ENCODE results near the gene TCF4. TPM values are rescaled to one million over a fixed set of nuclear protein-coding genes. Genes with fewer than 3 reads are reported as not detected.
A peak's percentile ranks its signal among the peaks of the same experiment; 100 is the strongest.

TCF4 gene
- total RNA-seq, 8 experiments from 2014 or later: 21.1 to 102 (median 47.2) TPM

DNA sequence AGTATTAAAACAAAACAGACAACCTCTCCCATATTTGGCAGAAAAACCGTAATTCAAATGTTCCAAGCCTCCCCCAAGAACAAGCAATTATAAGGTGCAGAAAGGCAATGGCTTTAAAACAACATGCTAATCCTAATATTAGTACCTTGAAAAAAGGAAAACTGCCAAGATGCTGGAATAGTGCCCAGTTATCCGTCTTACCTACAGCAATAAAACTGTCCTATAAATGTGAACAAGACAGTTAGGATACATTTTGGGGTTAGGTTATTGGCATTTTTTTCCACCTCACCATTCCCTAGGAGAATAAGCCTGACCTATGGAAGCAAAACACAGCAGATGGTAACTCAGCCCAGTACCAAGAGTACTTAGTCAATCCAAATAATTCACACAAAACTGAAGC, 83.2 kb downstream of the TCF4 start:
- H3K4me1 ChIP-seq (replicated peaks in 1 of 2): peaks cover 14 to 33% of the 10 kb centered on the region in 2 donors
- no peak for ATAC-seq (replicated peaks in 6 of 8)
- in situ Hi-C loops (cut with MboI; ENCODE audit: low pct_unique_long_range_greater_than_20kb in 2 of 9, low sequenced_read_pairs in 9 of 9, unreplicated experiment in 9 of 9): no loop called here

DNA sequence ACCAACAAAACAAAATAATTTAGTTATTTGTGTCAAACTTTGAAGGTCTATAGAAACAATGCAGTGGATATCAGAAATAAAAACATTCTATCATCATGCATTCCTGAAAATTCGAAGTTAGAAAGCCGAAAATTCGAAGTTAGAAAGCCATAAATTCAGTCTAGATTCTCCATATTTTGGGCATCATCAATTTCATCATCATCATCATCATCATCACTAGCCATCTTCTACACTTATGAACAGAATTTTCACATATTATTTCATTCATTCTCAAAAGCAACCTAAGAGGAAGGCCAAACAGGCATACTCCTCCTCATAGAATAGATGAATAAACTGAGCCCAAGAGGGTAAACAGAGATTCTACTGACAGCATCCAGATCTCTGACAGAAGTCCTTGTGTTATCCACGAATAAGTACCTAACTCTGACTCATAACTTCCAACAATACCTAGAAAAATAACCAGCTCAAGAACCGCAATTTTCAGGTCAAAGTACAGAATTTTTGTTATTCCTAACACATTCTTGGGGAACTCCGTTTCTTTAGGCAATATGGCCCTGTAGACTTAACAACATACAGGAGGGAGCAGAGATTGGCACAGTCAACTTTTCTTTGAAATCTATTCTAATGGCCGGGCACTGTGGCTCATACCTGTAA, 84.7 kb downstream of the TCF4 start:
- no peak overlapping the region for H3K27ac ChIP-seq
- ATAC-seq (replicated peaks in 6 of 8): no peak

More for the DNA sequence above, 83.2 kb downstream of the TCF4 start:
- no peak overlapping the region for H3K27ac ChIP-seq
- no peak overlapping the region for H3K4me3 ChIP-seq
- WGBS, 10 experiments: 83 to 100% (median 100%) methylated on average over 1 to 2 of the region's 2 CpGs; no CpG with 5 or more reads in 2 of the 10 experiments

GRCh38 chr18:55501982-55502710, 85.8 kb downstream of the TCF4 start:
- peak in 2 of 8 experiments; percentile 20 to 31 for ATAC-seq (replicated peaks in 6 of 8)
- Histone ChIP-seq H3K27ac (no peak overlapping the region), H3K4me3 (no peak overlapping the region), H3K4me1 (replicated peaks in 1 of 2) (peaks cover 14 to 30% of the 10 kb centered on the region in 2 donors)
- in situ Hi-C loops (cut with MboI; ENCODE audit: low pct_unique_long_range_greater_than_20kb in 2 of 9, low sequenced_read_pairs in 9 of 9, unreplicated experiment in 9 of 9): no loop called here
- 21 to 93% (median 55%) methylated on average over 1 to 2 of the region's 2 CpGs; no CpG with 5 or more reads in 1 of the 10 experiments for WGBS, 10 experiments

More for the DNA sequence above, 84.7 kb downstream of the TCF4 start:
- in situ Hi-C loops (cut with MboI; ENCODE audit: low pct_unique_long_range_greater_than_20kb in 2 of 9, low sequenced_read_pairs in 9 of 9, unreplicated experiment in 9 of 9): no loop called here
- H3K4me3 ChIP-seq: no peak overlapping the region
- peaks cover 14 to 30% of the 10 kb centered on the region in 2 donors for H3K4me1 ChIP-seq (replicated peaks in 1 of 2)
- WGBS, 10 experiments: 71 to 100% (median 94%) methylated on average over 3 to 7 of the region's 7 CpGs

GRCh38 chr18:55501579-55501978, 86.4 kb downstream of the TCF4 start:
- in situ Hi-C loops (cut with MboI; ENCODE audit: low pct_unique_long_range_greater_than_20kb in 2 of 9, low sequenced_read_pairs in 9 of 9, unreplicated experiment in 9 of 9): no loop called here
- no peak overlapping the region for H3K27ac ChIP-seq
- H3K4me3 ChIP-seq: peak overlapping the region in 1 of 5 donors; percentile 13
- ATAC-seq (replicated peaks in 6 of 8): peak in 1 of 8 experiments; percentile 36
- peaks cover 14 to 30% of the 10 kb centered on the region in 2 donors for H3K4me1 ChIP-seq (replicated peaks in 1 of 2)
- 0 to 74% (median 12%) methylated on average over 1 to 3 of the region's 3 CpGs; no CpG with 5 or more reads in 2 of the 10 experiments for WGBS, 10 experiments

DNA sequence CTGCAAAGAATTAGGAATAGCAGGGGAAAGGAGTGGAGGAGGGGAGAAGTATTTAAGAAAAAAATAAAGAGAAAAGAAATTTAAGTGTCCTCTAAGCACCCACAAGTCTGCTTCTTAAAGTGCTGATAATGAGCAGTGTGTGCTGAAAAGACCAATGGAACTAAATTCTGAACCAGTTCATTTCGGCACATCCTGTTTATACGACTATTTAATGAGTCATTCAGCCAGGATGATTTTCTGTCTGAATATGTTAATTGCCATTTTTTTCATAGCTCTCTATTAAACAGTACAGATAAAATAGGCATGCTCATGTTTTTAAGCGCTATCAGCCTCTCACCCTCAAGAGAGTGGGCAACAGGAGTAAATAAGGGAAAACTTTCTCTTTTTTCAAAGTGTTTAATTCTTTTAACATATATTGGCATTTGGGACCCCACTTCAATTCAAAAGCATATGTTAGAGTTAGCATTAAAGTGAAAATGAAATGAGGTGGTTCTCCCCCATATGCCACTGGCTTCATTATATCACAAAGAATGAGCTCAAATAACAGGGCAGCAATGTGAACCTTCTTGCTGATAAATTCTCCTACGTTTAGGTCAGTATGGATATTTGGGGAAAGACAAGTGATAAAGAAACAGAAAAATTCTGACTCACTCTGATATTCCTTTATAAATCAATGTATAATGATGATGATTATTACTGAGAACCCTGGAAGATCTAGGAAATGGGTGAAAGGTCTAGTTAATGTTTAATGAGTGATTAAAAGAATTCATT, 87.5 kb downstream of the TCF4 start:
- in situ Hi-C loops (cut with MboI; ENCODE audit: low pct_unique_long_range_greater_than_20kb in 2 of 9, low sequenced_read_pairs in 9 of 9, unreplicated experiment in 9 of 9): no loop called here
- Histone ChIP-seq H3K4me3 (no peak overlapping the region), H3K4me1 (replicated peaks in 1 of 2) (peaks cover 14 to 30% of the 10 kb centered on the region in 2 donors), H3K27ac (no peak overlapping the region)
- ATAC-seq (replicated peaks in 6 of 8): peak in 5 of 8 experiments; percentile 11 to 95 (median 86)
- WGBS, 10 experiments: 0 to 100% (median 47%) methylated on average over 1 to 4 of the region's 4 CpGs; no CpG with 5 or more reads in 1 of the 10 experiments

- 90 to 100% (median 100%) methylated on average over 1 to 2 of the region's 3 CpGs; no CpG with 5 or more reads in 6 of the 10 experiments for WGBS, 10 experiments
- no peak for ATAC-seq (replicated peaks in 6 of 8)
- H3K27ac ChIP-seq: no peak overlapping the region
- in situ Hi-C loops (cut with MboI; ENCODE audit: low pct_unique_long_range_greater_than_20kb in 2 of 9, low sequenced_read_pairs in 9 of 9, unreplicated experiment in 9 of 9): no loop called here
- H3K4me3 ChIP-seq: no peak overlapping the region
- H3K4me1 ChIP-seq (replicated peaks in 1 of 2): peaks cover 19 to 36% of the 10 kb centered on the region in 2 donors
Measured at GRCh38 chr18:55499526-55499925, 88.5 kb downstream of the TCF4 start.

GRCh38 chr18:55497825-55498403, 90.1 kb downstream of the TCF4 start:
- WGBS, 10 experiments: 65 to 100% (median 81%) methylated on average over 1 to 5 of the region's 5 CpGs; no CpG with 5 or more reads in 2 of the 10 experiments
- in situ Hi-C loops (cut with MboI; ENCODE audit: low pct_unique_long_range_greater_than_20kb in 2 of 9, low sequenced_read_pairs in 9 of 9, unreplicated experiment in 9 of 9): no loop called here
- H3K4me3 ChIP-seq: no peak overlapping the region
- H3K4me1 ChIP-seq (replicated peaks in 1 of 2): peaks cover 27 to 46% of the 10 kb centered on the region in 2 donors
- ATAC-seq (replicated peaks in 6 of 8): no peak
- no peak overlapping the region for H3K27ac ChIP-seq

DNA sequence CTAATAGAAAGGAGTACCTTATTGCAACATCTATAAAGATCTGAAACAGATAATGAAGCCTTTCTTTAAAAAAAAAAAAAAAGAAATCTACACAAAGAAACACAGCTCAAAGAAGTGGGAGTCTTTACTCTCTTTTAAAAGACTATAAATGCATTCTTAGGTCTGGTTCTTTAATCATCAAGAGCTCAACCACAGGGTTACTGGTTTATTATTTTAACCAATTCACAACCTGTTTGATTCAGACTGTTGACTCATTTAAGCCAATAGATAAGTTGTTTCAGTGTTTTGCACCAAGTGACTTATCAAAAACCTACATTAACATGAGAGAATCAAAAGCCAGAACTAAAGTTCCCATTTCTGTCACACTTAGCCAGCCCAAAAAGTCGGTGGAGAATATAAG, 93.1 kb downstream of the TCF4 start:
- in situ Hi-C loops (cut with MboI; ENCODE audit: low pct_unique_long_range_greater_than_20kb in 2 of 9, low sequenced_read_pairs in 9 of 9, unreplicated experiment in 9 of 9): no loop called here
- H3K4me1 ChIP-seq (replicated peaks in 1 of 2): peaks cover 15 to 16% of the 10 kb centered on the region in 2 donors
- WGBS, 10 experiments: 20 to 100% (median 79%) methylated on average over 1 of the region's 1 CpG
- H3K4me3 ChIP-seq: no peak overlapping the region
- no peak overlapping the region for H3K27ac ChIP-seq
- no peak for ATAC-seq (replicated peaks in 6 of 8)

DNA sequence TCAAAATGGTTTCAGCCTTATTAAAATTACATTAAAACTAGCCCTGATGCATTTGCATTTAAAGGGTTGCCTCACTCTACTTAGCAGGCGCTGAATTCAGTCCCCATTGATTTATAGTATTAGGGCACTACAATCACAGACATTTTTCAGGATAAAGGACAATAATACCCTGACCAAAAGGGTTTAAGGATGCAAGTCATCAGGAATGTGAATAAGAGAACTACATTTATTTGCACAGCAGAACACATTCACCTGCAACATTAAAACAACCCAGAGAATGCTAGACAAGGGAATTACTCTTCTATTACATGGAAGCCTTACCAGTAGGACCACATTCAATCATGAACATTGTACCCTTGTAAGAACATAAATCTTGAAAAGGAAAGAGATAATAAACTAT, 93.6 kb downstream of the TCF4 start:
- Histone ChIP-seq H3K27ac (no peak overlapping the region), H3K4me3 (no peak overlapping the region), H3K4me1 (replicated peaks in 1 of 2) (peaks cover 19 to 21% of the 10 kb centered on the region in 2 donors)
- WGBS, 10 experiments: 25 to 100% (median 76%) methylated on average over 1 of the region's 1 CpG; no CpG with 5 or more reads in 2 of the 10 experiments
- in situ Hi-C loops (cut with MboI; ENCODE audit: low pct_unique_long_range_greater_than_20kb in 2 of 9, low sequenced_read_pairs in 9 of 9, unreplicated experiment in 9 of 9): no loop called here
- peak in 4 of 8 experiments; percentile 36 to 70 (median 42) for ATAC-seq (replicated peaks in 6 of 8)

DNA sequence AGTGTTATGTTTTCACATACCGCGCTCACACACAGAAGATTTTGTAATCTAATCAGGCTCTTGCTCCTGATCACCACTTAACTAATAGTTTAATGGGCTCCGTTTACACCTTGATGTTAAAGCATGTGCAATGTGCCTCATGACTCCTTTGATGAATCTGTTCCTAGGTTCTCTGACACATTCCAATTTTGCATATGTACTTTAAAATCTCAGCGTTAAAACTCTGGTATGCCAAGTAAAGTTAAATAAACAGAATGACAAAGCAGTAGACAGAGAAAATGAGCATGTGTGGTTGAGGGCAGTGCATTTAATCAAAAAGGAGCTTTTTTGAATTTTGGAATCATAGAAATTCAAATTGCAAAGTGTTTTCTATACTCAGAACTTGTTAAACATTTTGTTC, 96.4 kb downstream of the TCF4 start:
- 28 to 100% (median 82%) methylated on average over 1 to 4 of the region's 4 CpGs for WGBS, 10 experiments
- ATAC-seq (replicated peaks in 6 of 8): no peak
- H3K4me1 ChIP-seq (replicated peaks in 1 of 2): peaks cover 31 to 37% of the 10 kb centered on the region in 2 donors
- in situ Hi-C loops (cut with MboI; ENCODE audit: low pct_unique_long_range_greater_than_20kb in 2 of 9, low sequenced_read_pairs in 9 of 9, unreplicated experiment in 9 of 9): no loop called here
- H3K27ac ChIP-seq: no peak overlapping the region
- no peak overlapping the region for H3K4me3 ChIP-seq

GRCh38 chr18:55489034-55489986, 98.7 kb downstream of the TCF4 start:
- ATAC-seq (replicated peaks in 6 of 8): no peak
- 20 to 70% (median 54%) methylated on average over 2 to 10 of the region's 10 CpGs for WGBS, 10 experiments
- Histone ChIP-seq H3K4me1 (replicated peaks in 1 of 2) (peaks cover 23 to 29% of the 10 kb centered on the region in 2 donors), H3K27ac (no peak overlapping the region), H3K4me3 (no peak overlapping the region)
- in situ Hi-C loops (cut with MboI; ENCODE audit: low pct_unique_long_range_greater_than_20kb in 2 of 9, low sequenced_read_pairs in 9 of 9, unreplicated experiment in 9 of 9): no loop called here

DNA sequence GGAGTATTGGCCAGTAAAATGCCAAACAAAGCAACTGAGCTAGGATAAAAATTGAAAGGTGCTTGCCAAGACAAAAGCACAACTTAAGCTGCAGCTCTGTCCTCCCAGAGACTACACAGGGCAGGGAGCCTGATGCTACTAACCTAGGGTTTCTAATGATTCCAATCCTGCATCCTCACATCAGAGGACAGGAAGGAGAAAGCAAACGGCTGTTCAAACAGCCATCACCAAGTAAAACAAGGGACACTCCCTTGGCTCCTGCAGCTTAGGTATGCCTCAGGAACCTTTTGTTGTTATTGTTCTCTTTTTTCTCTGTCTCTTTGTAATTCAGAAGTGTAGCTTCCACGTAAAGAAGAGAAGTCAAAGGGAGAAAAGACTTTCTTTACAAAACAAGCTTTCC, 99.5 kb downstream of the TCF4 start:
- ATAC-seq (replicated peaks in 6 of 8): peak in 5 of 8 experiments; percentile 31 to 57 (median 42)
- H3K4me1 ChIP-seq (replicated peaks in 1 of 2): peaks cover 17 to 21% of the 10 kb centered on the region in 2 donors
- 20 to 73% (median 33%) methylated on average over 1 to 2 of the region's 2 CpGs; no CpG with 5 or more reads in 5 of the 10 experiments for WGBS, 10 experiments
- in situ Hi-C loops (cut with MboI; ENCODE audit: low pct_unique_long_range_greater_than_20kb in 2 of 9, low sequenced_read_pairs in 9 of 9, unreplicated experiment in 9 of 9): no loop called here
- no peak overlapping the region for H3K4me3 ChIP-seq
- H3K27ac ChIP-seq: no peak overlapping the region
